DLD1 (cell line): ENCODE measurements around the gene BPIFB3.
"Not testable (repeated sequence)": the region's sequence is repeated elsewhere in the genome, so short reads cannot be mapped to it uniquely, and the experiment has no call there.

Source experiments
- in situ Hi-C: cut with HindIII; loops from 2 replicates; pipeline ENCODE4 v1.10.0; 2017; ENCODE audit warnings: low sequenced_read_pairs

The BPIFB3 gene

GRCh38 chr20:33082546-33082945 is 28.8 kb downstream of the BPIFB3 start:
- in situ Hi-C loops: no loop called here

GRCh38 chr20:33083544-33084340 is 30.0 kb downstream of the BPIFB3 start:
- in situ Hi-C loops: no loop called here

DNA sequence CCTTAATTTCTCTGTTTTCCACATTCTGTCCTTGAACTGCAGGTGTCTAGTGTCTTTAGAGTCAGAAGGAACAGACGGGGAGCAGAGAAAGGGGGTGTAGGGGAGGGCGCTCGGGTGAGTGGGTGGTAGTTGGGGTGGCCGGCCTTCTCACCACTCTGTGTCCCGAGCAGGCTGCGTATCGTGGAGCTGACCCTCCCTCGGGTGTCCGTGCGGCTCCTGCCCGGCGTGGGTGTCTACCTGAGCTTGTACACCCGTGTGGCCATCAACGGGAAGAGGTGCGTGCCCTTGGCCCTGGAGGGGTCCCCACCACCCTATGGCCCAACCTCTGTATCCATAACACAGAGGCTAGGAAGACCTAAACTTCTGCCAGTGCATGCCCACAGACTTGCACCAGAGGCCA is 31.0 kb downstream of the BPIFB3 start:
- in situ Hi-C loops: no loop called here

- in situ Hi-C loops: no loop called here
Observed at GRCh38 chr20:33086052-33086722, 32.5 kb downstream of the BPIFB3 start.

DNA sequence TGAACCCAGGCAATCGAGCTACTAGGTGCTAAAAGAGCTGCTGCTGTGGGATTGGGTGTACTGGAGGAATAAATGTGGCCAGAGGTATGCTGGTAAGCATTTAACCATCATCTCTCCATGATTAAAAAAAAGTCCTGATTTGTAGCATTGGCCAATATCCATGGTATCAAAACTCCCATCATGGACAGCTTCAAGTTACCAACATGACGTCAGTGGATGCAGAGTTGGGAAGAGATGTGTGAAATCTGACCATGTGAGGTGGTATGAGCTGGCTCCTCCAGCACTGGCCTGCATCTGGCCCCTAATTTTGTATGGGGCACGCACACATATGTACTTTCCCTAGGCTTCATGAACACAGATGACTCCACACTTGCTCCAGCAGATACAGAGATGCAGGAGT is 37.4 kb downstream of the BPIFB3 start:
- in situ Hi-C loops: no loop called here

DNA sequence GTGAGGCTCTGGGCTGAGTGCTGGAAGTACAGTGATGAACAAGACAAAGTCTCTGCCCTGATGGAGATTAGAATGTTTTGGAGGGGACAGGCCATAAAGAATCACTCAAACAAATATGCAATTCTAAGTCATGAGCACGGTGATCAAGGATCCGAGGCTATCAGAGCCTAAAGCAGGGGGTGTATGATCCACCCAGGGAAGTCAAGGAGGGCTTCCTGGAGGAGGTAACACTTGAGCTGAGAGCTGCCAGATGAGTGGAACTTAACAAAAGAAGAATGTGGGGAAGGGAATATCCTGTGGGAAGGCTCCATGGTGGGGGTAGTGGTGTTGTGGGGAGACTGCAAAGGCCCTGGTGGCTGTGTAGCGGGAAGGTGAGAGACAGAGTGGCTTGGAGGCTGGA is 38.0 kb downstream of the BPIFB3 start:
- in situ Hi-C loops: no loop called here

DNA sequence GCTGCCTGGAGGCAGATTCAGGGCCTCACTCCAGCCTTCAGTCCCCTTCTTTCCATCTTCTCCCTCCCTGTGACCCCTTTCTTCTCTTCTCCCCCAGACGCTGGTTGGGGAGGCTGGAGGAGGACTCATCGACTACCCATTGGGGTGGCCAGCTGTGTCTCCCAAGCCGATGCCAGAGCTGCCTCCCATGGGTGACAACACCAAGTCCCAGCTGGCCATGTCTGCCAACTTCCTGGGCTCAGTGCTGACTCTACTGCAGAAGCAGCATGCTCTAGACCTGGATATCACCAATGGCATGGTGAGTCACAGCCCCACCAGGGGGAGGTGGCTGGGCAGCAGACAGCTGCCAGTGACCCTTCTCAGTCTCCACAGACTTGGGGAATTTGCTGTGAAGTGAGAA is 38.7 kb downstream of the BPIFB3 start:
- in situ Hi-C loops: no loop called here

- in situ Hi-C loops: no loop called here
Observed at GRCh38 chr20:33093074-33093473, 39.4 kb downstream of the BPIFB3 start.

- in situ Hi-C loops: no loop called here
Observed at GRCh38 chr20:33093582-33093981, 39.9 kb downstream of the BPIFB3 start.

- in situ Hi-C loops: no loop called here
Observed at GRCh38 chr20:33095249-33095648, 41.5 kb downstream of the BPIFB3 start.

GRCh38 chr20:33095902-33096584 is 42.3 kb downstream of the BPIFB3 start:
- in situ Hi-C loops: not testable (repeated sequence)

- in situ Hi-C loops: no loop called here
Observed at GRCh38 chr20:33097001-33097400, 43.3 kb downstream of the BPIFB3 start.

DNA sequence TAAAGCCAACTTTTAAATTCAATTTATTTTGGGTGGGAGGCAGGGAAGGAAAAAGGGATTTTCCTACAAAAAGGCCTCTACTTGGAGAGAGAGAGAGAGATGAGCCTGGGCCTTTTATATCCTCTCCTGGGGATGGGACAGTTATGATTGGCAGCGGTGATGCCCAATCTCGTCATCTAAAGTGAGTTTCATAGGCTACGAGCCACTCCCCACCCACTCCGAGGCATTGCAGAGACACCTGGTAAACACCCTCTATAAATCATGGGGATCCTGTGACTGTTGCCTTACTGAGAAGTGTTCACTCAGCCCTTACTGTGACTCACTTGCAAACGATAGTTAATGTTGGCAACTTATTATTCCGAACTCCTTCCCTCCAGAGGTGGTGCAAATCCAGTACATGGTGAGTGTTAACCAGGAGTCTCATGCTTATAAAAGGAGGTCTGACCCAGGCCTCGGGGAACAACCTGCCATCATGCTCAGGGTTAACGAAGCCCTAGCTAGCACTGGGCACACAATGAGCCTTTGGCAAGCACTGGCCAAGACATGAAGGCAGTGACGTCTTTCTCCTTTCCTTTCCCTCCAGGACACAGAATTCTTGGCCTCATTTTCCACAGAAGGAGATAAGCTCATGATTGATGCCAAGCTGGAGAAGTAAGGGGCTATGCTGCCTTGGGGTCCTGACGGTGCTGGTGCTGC is 46.3 kb downstream of the BPIFB3 start:
- in situ Hi-C loops: no loop called here

GRCh38 chr20:33103556-33103955 is 49.9 kb downstream of the BPIFB3 start:
- in situ Hi-C loops: no loop called here

GRCh38 chr20:33104336-33104735 is 50.6 kb downstream of the BPIFB3 start:
- in situ Hi-C loops: no loop called here

DNA sequence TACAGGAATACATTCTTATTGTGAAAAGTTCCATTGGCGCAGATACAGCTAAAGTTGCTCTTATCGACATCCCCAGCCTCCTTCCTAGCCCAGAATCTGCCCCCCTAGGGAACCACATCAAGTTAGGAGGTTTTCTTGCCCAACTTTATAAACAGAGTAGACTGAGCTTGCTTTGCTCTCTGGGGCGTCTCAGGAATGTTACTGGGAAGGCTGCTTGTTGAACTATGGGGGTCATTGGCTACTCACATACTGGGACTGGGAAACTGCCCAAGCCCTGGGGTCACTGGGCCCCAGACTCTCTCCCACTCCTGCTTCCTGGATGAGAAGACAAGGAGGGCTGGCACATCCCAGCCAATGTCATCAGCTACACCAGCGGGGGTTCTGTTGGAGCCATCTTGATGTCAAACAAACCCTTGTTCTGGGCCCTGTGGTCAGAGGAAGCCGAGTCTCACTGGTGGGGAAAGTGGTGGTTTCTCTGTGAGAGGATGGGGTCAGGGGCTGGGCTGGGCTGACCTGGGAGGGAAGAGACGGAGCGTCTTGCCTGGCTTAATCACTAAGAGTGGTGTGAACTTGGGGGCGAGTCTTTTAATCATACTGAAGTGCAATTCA is 51.7 kb downstream of the BPIFB3 start:
- in situ Hi-C loops: no loop called here

- in situ Hi-C loops: not testable (repeated sequence)
Observed at GRCh38 chr20:33106058-33106620, 52.4 kb downstream of the BPIFB3 start.

- in situ Hi-C loops: no loop called here
Observed at GRCh38 chr20:33108661-33109060, 55.0 kb downstream of the BPIFB3 start.

DNA sequence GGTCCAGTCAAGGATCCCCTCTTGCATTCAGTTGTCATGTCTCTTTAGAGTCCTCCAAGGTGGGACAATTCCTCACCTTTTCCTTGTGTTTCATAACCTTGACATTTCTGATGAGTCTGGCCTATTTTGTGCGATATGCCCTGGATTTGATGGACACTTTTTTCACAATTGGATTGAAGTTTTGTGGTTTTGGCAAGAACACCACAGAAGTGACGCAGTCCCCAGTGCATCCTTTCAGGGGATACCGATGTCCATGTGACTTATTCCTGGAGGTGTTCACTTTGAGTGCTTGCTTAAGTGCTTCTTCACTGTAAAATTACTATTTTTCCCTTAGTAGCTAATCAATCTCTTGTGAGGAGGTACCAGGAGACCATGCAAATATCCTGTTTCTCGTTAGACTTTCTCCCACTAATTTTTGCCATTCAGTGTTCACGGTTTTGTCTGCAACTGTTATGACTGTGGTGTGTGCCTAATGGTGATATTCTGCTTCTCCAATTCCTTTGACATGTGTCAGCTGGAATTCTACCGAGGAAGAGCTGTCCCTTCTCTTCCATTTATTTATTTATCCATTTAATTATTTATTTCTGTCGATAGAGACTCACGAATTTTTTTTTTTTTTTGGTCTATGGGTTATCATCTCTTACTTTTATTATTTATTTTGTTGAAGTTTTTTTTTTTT is 56.6 kb downstream of the BPIFB3 start:
- in situ Hi-C loops: no loop called here

GRCh38 chr20:33111306-33111705 is 57.6 kb downstream of the BPIFB3 start:
- in situ Hi-C loops: no loop called here
